HCT116 (cell line): ENCODE results near the gene VEPH1. TPM values are rescaled to one million over a fixed set of nuclear protein-coding genes. Genes with fewer than 3 reads are reported as not detected.

Experiments
- ATAC-seq: fragments of 200-7000 bp; cut with Tn5 transposase; 2 replicates; pipeline ENCODE4 v1.9.1; 2020; ENCODE audit warnings: mild to moderate bottlenecking, moderate library complexity
- BruUV-seq: library from RNA; stranded (reverse); fragments of 400-500 nt; replicated peaks from 2 replicates; lab custom pipeline; 2021; lab: Mats Ljungman, UMichigan
- CTCF ChIA-PET: fragments of 300-600 bp; sonication (Branson Sonifier 250); formaldehyde crosslinking; loops from one replicate; lab custom pipeline; 2021; ENCODE audit warnings: antibody characterized with exemption; lab: Charles Lee
- POLR2A ChIA-PET: fragments of 300-600, 350-600 bp; sonication (Branson Sonifier 250); formaldehyde crosslinking; loops from one replicate; lab custom pipeline; 2021; ENCODE audit warnings: antibody characterized with exemption; lab: Charles Lee
- RAD21 ChIA-PET, 2 experiments: fragments of 300-600 bp; sonication (Branson Sonifier 250); formaldehyde crosslinking; loops; one replicate each; lab custom pipeline; 2023; ENCODE audit warnings: low total read pairs in 2 of 2; ENCODE audit not compliant: uncharacterized antibody in 2 of 2, unreplicated experiment in 2 of 2, low non-redundant PET in 1 of 2; lab: Charles Lee
- DNase-seq: peaks from one replicate; pipeline ENCODE4 v3.0.0-alpha.2; 2010; ENCODE audit warnings: low read depth, low spot score
- H2AFZ ChIP-seq: fragments of 200-600 bp; shearing (Covaris generic), sonication (generic); 2 replicates; pipeline ENCODE4 v1.6.1; 2017; ENCODE audit warnings: low read depth, mixed run types, mixed read lengths, antibody characterized with exemption, low read length; ENCODE audit not compliant: poor library complexity, severe bottlenecking
- H3K27ac ChIP-seq: 2 replicates; pipeline ENCODE4 v1.5.1; 2012; ENCODE audit warnings: low read depth, low read length
- H3K27me3 ChIP-seq: fragments of 200-600 bp; sonication (generic); 2 replicates; pipeline ENCODE4 v1.6.1; 2016; ENCODE audit warnings: mixed run types, low read length, mixed read lengths; ENCODE audit not compliant: insufficient read depth
- H3K36me3 ChIP-seq, 2 experiments: fragments of 200-500 bp in 1 of 2; fragments of 200-600 bp in 1 of 2; sonication (Bioruptor generic) in 1 of 2; sonication (generic) in 1 of 2; 2 replicates each; pipeline versions ENCODE4 v1.5.1 to v1.6.1; 2014 to 2016; ENCODE audit warnings: low read length in 2 of 2, inconsistent platforms in 1 of 2, mixed read lengths in 1 of 2, mixed run types in 1 of 2; ENCODE audit not compliant: insufficient read depth in 2 of 2, control insufficient read depth in 1 of 2
- H3K4me1 ChIP-seq, 2 experiments: fragments of 200-600 bp in 1 of 2; sonication (generic) in 1 of 2; 2 replicates each; pipeline versions ENCODE4 v1.5.1 to v1.6.1; 2012 to 2017; ENCODE audit warnings: low read length in 2 of 2, inconsistent platforms in 1 of 2, mild to moderate bottlenecking in 1 of 2, mixed read lengths in 1 of 2, mixed run types in 1 of 2, moderate library complexity in 1 of 2; ENCODE audit not compliant: insufficient read depth in 2 of 2, control insufficient read depth in 1 of 2
- H3K4me2 ChIP-seq: fragments of 200-600 bp; sonication (generic); 2 replicates; pipeline ENCODE4 v1.6.1; 2017; ENCODE audit warnings: mixed run types, low read length, mixed read lengths
- H3K4me3 ChIP-seq, 2 experiments: fragments of 200-600 bp in 1 of 2; sonication (generic) in 1 of 2; replicated peaks in 1 of 2; 2 replicates each; pipeline ENCODE4 v1.5.1; 2011 to 2016; ENCODE audit warnings: low read length in 2 of 2, control low read depth in 1 of 2, low read depth in 1 of 2, mild to moderate bottlenecking in 1 of 2, mixed read lengths in 1 of 2, mixed run types in 1 of 2
- H3K79me2 ChIP-seq: fragments of 200-600 bp; sonication (generic); 2 replicates; pipeline ENCODE4 v1.6.1; 2017; ENCODE audit warnings: mild to moderate bottlenecking, mixed run types, low read length, moderate library complexity, mixed read lengths; ENCODE audit not compliant: insufficient read depth
- H3K9ac ChIP-seq: fragments of 200-600 bp; sonication (generic); 2 replicates; pipeline ENCODE4 v1.6.1; 2016; ENCODE audit warnings: low read length, mixed read lengths
- H3K9me2 ChIP-seq: fragments of 200-600 bp; sonication (generic), shearing (Covaris generic); 2 replicates; pipeline ENCODE4 v1.6.1; 2017; ENCODE audit warnings: mixed run types, mild to moderate bottlenecking, moderate library complexity; ENCODE audit not compliant: insufficient read depth
- H3K9me3 ChIP-seq, 2 experiments: fragments of 200-500 bp in 1 of 2; fragments of 200-600 bp in 1 of 2; sonication (Bioruptor generic) in 1 of 2; sonication (generic) in 1 of 2; 2 replicates each; pipeline ENCODE4 v1.6.1; 2014 to 2017; ENCODE audit warnings: low read length in 2 of 2, mixed read lengths in 2 of 2, inconsistent platforms in 1 of 2, low read depth in 1 of 2, mild to moderate bottlenecking in 1 of 2, mixed run types in 1 of 2, moderate library complexity in 1 of 2; ENCODE audit not compliant: control insufficient read depth in 1 of 2, insufficient read depth in 1 of 2
- H4K20me1 ChIP-seq: fragments of 200-600 bp; sonication (generic), shearing (Covaris generic); 2 replicates; pipeline ENCODE4 v1.6.1; 2017; ENCODE audit warnings: mixed run types, mild to moderate bottlenecking, moderate library complexity; ENCODE audit not compliant: insufficient read depth
- ATF3 ChIP-seq: IDR thresholded peaks from 2 replicates; pipeline ENCODE4 v1.6.1; 2012
- JUND ChIP-seq: IDR thresholded peaks from 2 replicates; pipeline ENCODE4 v1.6.1; 2012
- MAX ChIP-seq: IDR thresholded peaks from 2 replicates; pipeline ENCODE4 v1.6.1; 2012
- RAD21 ChIP-seq: IDR thresholded peaks from 2 replicates; pipeline ENCODE4 v1.6.1; 2012; ENCODE audit warnings: low read depth, mild to moderate bottlenecking
- REST ChIP-seq: IDR thresholded peaks from 2 replicates; pipeline ENCODE4 v1.6.1; 2012; ENCODE audit warnings: low read depth
- SP1 ChIP-seq: IDR thresholded peaks from 2 replicates; pipeline ENCODE4 v1.6.1; 2012; ENCODE audit warnings: low read depth
- SRF ChIP-seq: IDR thresholded peaks from 2 replicates; pipeline ENCODE4 v1.6.1; 2012; ENCODE audit warnings: low read depth
- ZBTB33 ChIP-seq: IDR thresholded peaks from 2 replicates; pipeline ENCODE4 v1.6.1; 2011; ENCODE audit warnings: mild to moderate bottlenecking, low read length, moderate library complexity; ENCODE audit not compliant: insufficient replicate concordance; ENCODE audit errors: extremely low read depth
- ZFX ChIP-seq: fragments of 450-650 bp; IDR thresholded peaks from 2 replicates; pipeline ENCODE4 v1.6.1; 2017
- intact Hi-C: fragments of 100-400 bp; cut with micrococcal nuclease; formaldehyde crosslinking; loops from 2 replicates; pipeline ENCODE4 v1.10.0; 2022
- total RNA-seq: library from RNA; stranded (reverse); gene quantifications from one replicate; pipeline ENCODE4 v1.2.1, GENCODE V29; 2021; ENCODE audit not compliant: unreplicated experiment

VEPH1 gene
- total RNA-seq, 1 experiment from 2014 or later, result 4.9 TPM

- DNase-seq (no peak), ATAC-seq (no peak)
- ChIA-PET RAD21 (no interaction called here), POLR2A (no interaction called here), CTCF (no interaction called here)
- TF ChIP-seq JUND (no peak), ZFX (no peak), ZBTB33 (no peak), SRF (no peak), ATF3 (no peak), REST (no peak), RAD21 (no peak), SP1 (no peak), MAX (no peak)
- H3K4me3 ChIP-seq, result no peak overlapping the region
- H3K36me3 ChIP-seq, result no peaks in the 10 kb centered on the region
- no peak overlapping the region for H2AFZ ChIP-seq
- intact Hi-C loops, result no loop called here
- BruUV-seq, result no TSS peak
- H3K79me2 ChIP-seq, result no peaks in the 10 kb centered on the region
- no peak overlapping the region for H3K27ac ChIP-seq
- no peaks in the 10 kb centered on the region for H4K20me1 ChIP-seq
- H3K9ac ChIP-seq, result no peak overlapping the region
- H3K4me1 ChIP-seq, result no peaks in the 10 kb centered on the region
- H3K27me3 ChIP-seq, result no peaks in the 10 kb centered on the region
- no peak overlapping the region for H3K4me2 ChIP-seq
- H3K9me2 ChIP-seq, result no peaks in the 10 kb centered on the region
- no peaks in the 10 kb centered on the region for H3K9me3 ChIP-seq
Observed at GRCh38 chr3:157285966-157286365, 217.2 kb downstream of the VEPH1 start.
